HFFc6 (cell line): Measurements from ENCODE around the gene GNG7. TPM values are rescaled to one million over a fixed set of nuclear protein-coding genes. Genes with fewer than 3 reads are reported as not detected.
"Not testable (repeated sequence)": the region's sequence is repeated elsewhere in the genome, so short reads cannot be mapped to it uniquely, and the experiment has no call there.

Experiments
- DNase-seq: peaks from one replicate; pipeline ENCODE4 v3.0.0-alpha.2; 2018
- H3K27ac Mint-ChIP-seq: 2 replicates; pipeline ENCODE4 v1.8.0; 2020; ENCODE audit warnings: mild to moderate bottlenecking, mixed read lengths
- H3K27me3 Mint-ChIP-seq: 2 replicates; pipeline ENCODE4 v1.8.0; 2021; ENCODE audit warnings: mild to moderate bottlenecking, moderate library complexity, mixed read lengths; ENCODE audit not compliant: insufficient read depth
- H3K36me3 Mint-ChIP-seq: 2 replicates; pipeline ENCODE4 v1.8.0; 2021; ENCODE audit warnings: low read depth, mixed read lengths
- H3K4me1 Mint-ChIP-seq: 2 replicates; pipeline ENCODE4 v1.8.0; 2020; ENCODE audit warnings: low read depth, mixed read lengths
- H3K4me3 Mint-ChIP-seq: 2 replicates; pipeline ENCODE4 v1.8.0; 2020; ENCODE audit warnings: mild to moderate bottlenecking, moderate library complexity, mixed read lengths
- H3K9me3 Mint-ChIP-seq: 2 replicates; pipeline ENCODE4 v1.8.0; 2020; ENCODE audit warnings: mild to moderate bottlenecking, mixed read lengths
- CTCF ChIP-seq: fragments of 200-600 bp; sonication (generic); IDR thresholded peaks from 2 replicates; pipeline ENCODE4 v1.5.0; 2021; ENCODE audit warnings: antibody characterized with exemption, mild to moderate bottlenecking
- total RNA-seq, 6 experiments: library from RNA; stranded (reverse); fragmentation: NEBNext Ultra II Directional; extraction: Animal tissue kit (Norgen Biotek cat#: 25700); gene quantifications; 2 replicates in 1 of 6; 3 replicates in 5 of 6; pipeline ENCODE4 v1.2.3, GENCODE V29; 2021

The GNG7 gene
- total RNA-seq, 6 experiments from 2014 or later: 0.09 to 0.29 (median 0.11) TPM; not detected in 1

GRCh38 chr19:2512523-2513431 lies 189.7 kb downstream of the GNG7 start:
- H3K27me3 Mint-ChIP-seq: no peaks in the 10 kb centered on the region

GRCh38 chr19:2511991-2512390 lies 190.5 kb downstream of the GNG7 start:
- TF ChIP-seq CTCF: no peak
- no peak overlapping the region for H3K27ac Mint-ChIP-seq
- H3K4me3 Mint-ChIP-seq: no peak overlapping the region
- no peak for DNase-seq
- no peaks in the 10 kb centered on the region for H3K36me3 Mint-ChIP-seq
- H3K4me1 Mint-ChIP-seq: peaks cover 6% of the 10 kb centered on the region
- no peaks in the 10 kb centered on the region for H3K9me3 Mint-ChIP-seq
- no peaks in the 10 kb centered on the region for H3K27me3 Mint-ChIP-seq

More at GRCh38 chr19:2512523-2513431, 189.7 kb downstream of the GNG7 start:
- no peak overlapping the region for H3K4me3 Mint-ChIP-seq
- DNase-seq: no peak
- no peaks in the 10 kb centered on the region for H3K9me3 Mint-ChIP-seq
- H3K36me3 Mint-ChIP-seq: no peaks in the 10 kb centered on the region
- H3K27ac Mint-ChIP-seq: no peak overlapping the region
- TF ChIP-seq CTCF: no peak
- H3K4me1 Mint-ChIP-seq: no peaks in the 10 kb centered on the region

- no peaks in the 10 kb centered on the region for H3K9me3 Mint-ChIP-seq
These were observed 190.9 kb downstream of the GNG7 start for GRCh38 chr19:2511570-2511969.

GRCh38 chr19:2509096-2509495 lies 193.4 kb downstream of the GNG7 start:
- DNase-seq: no peak
- no peak for TF ChIP-seq CTCF
- no peaks in the 10 kb centered on the region for H3K9me3 Mint-ChIP-seq
- H3K36me3 Mint-ChIP-seq: no peaks in the 10 kb centered on the region
- no peak overlapping the region for H3K27ac Mint-ChIP-seq
- H3K27me3 Mint-ChIP-seq: no peaks in the 10 kb centered on the region; the same call in 1 of the 2 replicates
- no peak overlapping the region for H3K4me3 Mint-ChIP-seq
- H3K4me1 Mint-ChIP-seq: peaks cover 10% of the 10 kb centered on the region

More at GRCh38 chr19:2511570-2511969, 190.9 kb downstream of the GNG7 start:
- H3K36me3 Mint-ChIP-seq: no peaks in the 10 kb centered on the region
- DNase-seq: no peak
- TF ChIP-seq CTCF: no peak
- H3K27me3 Mint-ChIP-seq: no peaks in the 10 kb centered on the region
- H3K4me1 Mint-ChIP-seq: peaks cover 8% of the 10 kb centered on the region
- no peak overlapping the region for H3K27ac Mint-ChIP-seq
- H3K4me3 Mint-ChIP-seq: no peak overlapping the region

GRCh38 chr19:2507109-2507508 lies 195.4 kb downstream of the GNG7 start:
- Mint-ChIP-seq H3K4me1 (peaks cover 21% of the 10 kb centered on the region), H3K27ac (peak overlapping the region; percentile 68; the same call in 1 of the 2 replicates), H3K9me3 (no peaks in the 10 kb centered on the region), H3K36me3 (no peaks in the 10 kb centered on the region), H3K27me3 (no peaks in the 10 kb centered on the region; the same call in 1 of the 2 replicates), H3K4me3 (peak overlapping the region; percentile 37)
- peak; percentile 45 for DNase-seq
- TF ChIP-seq CTCF: no peak

GRCh38 chr19:2506656-2507055 lies 195.8 kb downstream of the GNG7 start:
- Mint-ChIP-seq H3K27ac (peak overlapping the region; percentile 68; the same call in 1 of the 2 replicates), H3K4me1 (peaks cover 21% of the 10 kb centered on the region)
- not testable (repeated sequence) for DNase-seq, H3K36me3 Mint-ChIP-seq, H3K27me3 Mint-ChIP-seq, H3K9me3 Mint-ChIP-seq, H3K4me3 Mint-ChIP-seq
